Measurements from ENCODE around the gene PRKD2.

PRKD2 gene

GRCh38 chr19:46726551-46726950, 9.6 kb upstream of the PRKD2 start:
- H3K4me1 ChIP-seq (ENCODE audit: control insufficient read depth in 1 of 2, insufficient read depth in 1 of 2, low read depth in 1 of 2, low read length in 1 of 2) = peaks cover 31 to 32% of the 10 kb centered on the region in 2 experiments
- peaks cover 91% of the 10 kb centered on the region for H3K36me3 ChIP-seq
- no peaks in the 10 kb centered on the region for H3K27me3 ChIP-seq
- H3K4me3 ChIP-seq (ENCODE audit: low read depth in 1 of 2, low read length in 1 of 2) = no peak overlapping the region
- no peak overlapping the region for H3K27ac ChIP-seq
- H3K9me3 ChIP-seq = no peaks in the 10 kb centered on the region
- TF ChIP-seq CTCF (IDR thresholded peaks at IDR 0.05) = no peak

- Histone ChIP-seq H3K27ac (no peak overlapping the region), H3K9me3 (no peaks in the 10 kb centered on the region), H3K4me3 (ENCODE audit: low read depth in 1 of 2, low read length in 1 of 2) (no peak overlapping the region), H3K4me1 (ENCODE audit: control insufficient read depth in 1 of 2, insufficient read depth in 1 of 2, low read depth in 1 of 2, low read length in 1 of 2) (peaks cover 25 to 26% of the 10 kb centered on the region in 2 experiments), H3K36me3 (peaks cover 98% of the 10 kb centered on the region), H3K27me3 (no peaks in the 10 kb centered on the region)
- no peak for TF ChIP-seq CTCF (IDR thresholded peaks at IDR 0.05)
These were observed 9.0 kb upstream of the PRKD2 start for GRCh38 chr19:46725859-46726393.

GRCh38 chr19:46725036-46725820, 8.3 kb upstream of the PRKD2 start:
- H3K4me3 ChIP-seq (ENCODE audit: low read depth in 1 of 2, low read length in 1 of 2) = no peak overlapping the region
- H3K27me3 ChIP-seq = no peaks in the 10 kb centered on the region
- no peaks in the 10 kb centered on the region for H3K9me3 ChIP-seq
- peaks cover 100% of the 10 kb centered on the region for H3K36me3 ChIP-seq
- H3K27ac ChIP-seq = no peak overlapping the region
- no peak for TF ChIP-seq CTCF (IDR thresholded peaks at IDR 0.05)
- H3K4me1 ChIP-seq (ENCODE audit: control insufficient read depth in 1 of 2, insufficient read depth in 1 of 2, low read depth in 1 of 2, low read length in 1 of 2) = peaks cover 18 to 19% of the 10 kb centered on the region in 2 experiments

- no peaks in the 10 kb centered on the region for H3K27me3 ChIP-seq
- no peaks in the 10 kb centered on the region for H3K9me3 ChIP-seq
- H3K4me3 ChIP-seq (ENCODE audit: low read depth in 1 of 2, low read length in 1 of 2) = no peak overlapping the region
- H3K4me1 ChIP-seq (ENCODE audit: control insufficient read depth in 1 of 2, insufficient read depth in 1 of 2, low read depth in 1 of 2, low read length in 1 of 2) = peaks cover 22 to 25% of the 10 kb centered on the region in 2 experiments
- H3K36me3 ChIP-seq = peaks cover 100% of the 10 kb centered on the region
- TF ChIP-seq CTCF (IDR thresholded peaks at IDR 0.05) = no peak
- no peak overlapping the region for H3K27ac ChIP-seq
These were observed 7.6 kb upstream of the PRKD2 start for GRCh38 chr19:46724468-46724867.

- Histone ChIP-seq H3K27ac (no peak overlapping the region), H3K27me3 (no peaks in the 10 kb centered on the region), H3K36me3 (peaks cover 98% of the 10 kb centered on the region), H3K4me1 (ENCODE audit: control insufficient read depth in 1 of 2, insufficient read depth in 1 of 2, low read depth in 1 of 2, low read length in 1 of 2) (peaks cover 27 to 30% of the 10 kb centered on the region in 2 experiments), H3K9me3 (no peaks in the 10 kb centered on the region), H3K4me3 (ENCODE audit: low read depth in 1 of 2, low read length in 1 of 2) (no peak overlapping the region)
- TF ChIP-seq CTCF (IDR thresholded peaks at IDR 0.05) = no peak
These were observed 6.6 kb upstream of the PRKD2 start for GRCh38 chr19:46723471-46723870.

Measured in neutrophil (primary cell).